Endodermal cell (in vitro differentiated cells): ENCODE results near the gene MTHFSD. TPM values are rescaled to one million over a fixed set of nuclear protein-coding genes. Genes with fewer than 3 reads are reported as not detected.
A peak's percentile ranks its signal among the peaks of the same experiment; 100 is the strongest.

ENCODE experiments used
- DNase-seq: peaks from one replicate; pipeline ENCODE4 v3.0.0-alpha.2; 2017
- H3K27ac ChIP-seq: 2 replicates; pipeline ENCODE4 v1.5.1; 2013; ENCODE audit warnings: mild to moderate bottlenecking, low read depth, low read length, moderate library complexity
- H3K27me3 ChIP-seq: 2 replicates; pipeline ENCODE4 v1.6.1; 2013; ENCODE audit warnings: mild to moderate bottlenecking, low read length, moderate library complexity; ENCODE audit not compliant: insufficient read depth, control insufficient read depth, poor library complexity, severe bottlenecking
- H3K36me3 ChIP-seq: 2 replicates; pipeline ENCODE4 v1.7.0; 2013; ENCODE audit warnings: mild to moderate bottlenecking, low read length, moderate library complexity; ENCODE audit not compliant: control insufficient read depth, insufficient read depth
- H3K4me1 ChIP-seq: one replicate; pipeline ENCODE4 v1.7.0; 2013; ENCODE audit warnings: low read length; ENCODE audit not compliant: control insufficient read depth, insufficient read depth
- H3K4me3 ChIP-seq: 2 replicates; pipeline ENCODE4 v1.5.1; 2013; ENCODE audit warnings: mild to moderate bottlenecking, low read length, moderate library complexity
- H3K9ac ChIP-seq: 2 replicates; pipeline ENCODE4 v1.6.1; 2013; ENCODE audit warnings: mild to moderate bottlenecking, low read length, moderate library complexity; ENCODE audit not compliant: poor library complexity, severe bottlenecking; ENCODE audit errors: extremely low read depth
- H3K9me3 ChIP-seq: 2 replicates; pipeline ENCODE4 v1.6.1; 2013; ENCODE audit warnings: mild to moderate bottlenecking, low read length, moderate library complexity; ENCODE audit not compliant: control insufficient read depth
- H3K27ac Mint-ChIP-seq: 2 replicates; pipeline ENCODE4 v1.8.0; 2020; ENCODE audit warnings: mixed read lengths
- H3K27me3 Mint-ChIP-seq: 2 replicates; pipeline ENCODE4 v1.8.0; 2021; ENCODE audit warnings: mild to moderate bottlenecking, mixed read lengths; ENCODE audit not compliant: insufficient read depth
- H3K36me3 Mint-ChIP-seq: 2 replicates; pipeline ENCODE4 v1.8.0; 2020; ENCODE audit warnings: low read depth, mixed read lengths
- H3K4me1 Mint-ChIP-seq: 2 replicates; pipeline ENCODE4 v1.8.0; 2020; ENCODE audit warnings: mixed read lengths
- H3K4me3 Mint-ChIP-seq: 2 replicates; pipeline ENCODE4 v1.8.0; 2020; ENCODE audit warnings: mild to moderate bottlenecking, moderate library complexity, mixed read lengths
- H3K9me3 Mint-ChIP-seq: 2 replicates; pipeline ENCODE4 v1.8.0; 2020; ENCODE audit warnings: mild to moderate bottlenecking, mixed read lengths
- CTCF ChIP-seq: fragments of 200-600 bp; sonication (generic); conservative IDR thresholded peaks from 2 replicates; pipeline ENCODE4 v1.5.0; 2021; ENCODE audit warnings: antibody characterized with exemption, mild to moderate bottlenecking
- WGBS, 2 experiments: methylation state at CpG; one replicate each; pipeline versions ENCODE4 v1.1.5 to v1.1.7; 2013; ENCODE audit warnings: missing lambda C conversion rate in 2 of 2, mixed read lengths in 1 of 2; ENCODE audit not compliant: insufficient coverage in 1 of 2, insufficient read length in 1 of 2; 5-methylcytosine and 5-hydroxymethylcytosine counted together
- total RNA-seq, 2 donors: library from RNA; stranded (reverse); fragmentation: NEBNext Ultra II Directional in 1 of 2; extraction: Animal tissue kit (Norgen Biotek cat#: 25700) in 1 of 2; gene quantifications; 2 replicates in 1 of 2; 3 replicates in 1 of 2; pipeline ENCODE4 v1.2.1, GENCODE V29; 2021

Gene MTHFSD
- total RNA-seq, 2 donors from 2014 or later = 15.0 to 25.8 TPM

GRCh38 chr16:86554599-86554916 lies 477 bp downstream of the MTHFSD start:
- Histone ChIP-seq H3K27ac (peak overlapping the region; percentile 89), H3K4me1 (no peaks in the 10 kb centered on the region), H3K27me3 (peaks cover 8% of the 10 kb centered on the region), H3K9me3 (no peaks in the 10 kb centered on the region), H3K36me3 (peaks cover 24% of the 10 kb centered on the region), H3K4me3 (peak overlapping the region; percentile 89), H3K9ac (peak overlapping the region; percentile 93)
- H3K9me3 Mint-ChIP-seq = no peaks in the 10 kb centered on the region
- peak overlapping the region; percentile 87 for H3K4me3 Mint-ChIP-seq
- 11% methylated on average over 6 to 10 of the region's 10 CpGs for WGBS, 2 experiments
- H3K36me3 Mint-ChIP-seq = peaks cover 2% of the 10 kb centered on the region
- H3K27ac Mint-ChIP-seq = peak overlapping the region; percentile 98
- no peak for DNase-seq
- peaks cover 6% of the 10 kb centered on the region for H3K27me3 Mint-ChIP-seq
- H3K4me1 Mint-ChIP-seq = no peaks in the 10 kb centered on the region
- no peak for TF ChIP-seq CTCF

- peaks cover 2% of the 10 kb centered on the region for H3K36me3 Mint-ChIP-seq
- no peaks in the 10 kb centered on the region for H3K4me1 Mint-ChIP-seq
- no peak overlapping the region for H3K9ac ChIP-seq
- no peaks in the 10 kb centered on the region for H3K9me3 Mint-ChIP-seq
- H3K9me3 ChIP-seq = no peaks in the 10 kb centered on the region
- no peaks in the 10 kb centered on the region for H3K4me1 ChIP-seq
- H3K27me3 ChIP-seq = peaks cover 8% of the 10 kb centered on the region
- peaks cover 6% of the 10 kb centered on the region for H3K27me3 Mint-ChIP-seq
- H3K4me3 Mint-ChIP-seq = peak overlapping the region; percentile 87
- 95 to 96% methylated on average over 14 to 22 of the region's 22 CpGs for WGBS, 2 experiments
- TF ChIP-seq CTCF = no peak
- H3K27ac Mint-ChIP-seq = no peak overlapping the region
- no peak for DNase-seq
- H3K4me3 ChIP-seq = no peak overlapping the region
- H3K27ac ChIP-seq = no peak overlapping the region
- peaks cover 28% of the 10 kb centered on the region for H3K36me3 ChIP-seq
These were observed 1.7 kb downstream of the MTHFSD start for GRCh38 chr16:86553356-86553755.

GRCh38 chr16:86550281-86550680 lies 4.8 kb downstream of the MTHFSD start:
- H3K4me3 Mint-ChIP-seq = no peak overlapping the region
- H3K4me1 ChIP-seq = no peaks in the 10 kb centered on the region
- 92 to 96% methylated on average over 5 of the region's 5 CpGs for WGBS, 2 experiments
- no peaks in the 10 kb centered on the region for H3K27me3 Mint-ChIP-seq
- no peak overlapping the region for H3K9ac ChIP-seq
- no peak for DNase-seq
- no peak overlapping the region for H3K27ac ChIP-seq
- H3K4me3 ChIP-seq = no peak overlapping the region
- TF ChIP-seq CTCF = no peak
- H3K4me1 Mint-ChIP-seq = no peaks in the 10 kb centered on the region
- H3K36me3 ChIP-seq = peaks cover 53% of the 10 kb centered on the region
- no peaks in the 10 kb centered on the region for H3K9me3 Mint-ChIP-seq
- no peaks in the 10 kb centered on the region for H3K9me3 ChIP-seq
- no peak overlapping the region for H3K27ac Mint-ChIP-seq
- no peaks in the 10 kb centered on the region for H3K27me3 ChIP-seq
- H3K36me3 Mint-ChIP-seq = peaks cover 4% of the 10 kb centered on the region
